Measurements from ENCODE around the gene ACAP2.
"Not testable (repeated sequence)": the region's sequence is repeated elsewhere in the genome, so short reads cannot be mapped to it uniquely, and the experiment has no call there.

Gene ACAP2

DNA sequence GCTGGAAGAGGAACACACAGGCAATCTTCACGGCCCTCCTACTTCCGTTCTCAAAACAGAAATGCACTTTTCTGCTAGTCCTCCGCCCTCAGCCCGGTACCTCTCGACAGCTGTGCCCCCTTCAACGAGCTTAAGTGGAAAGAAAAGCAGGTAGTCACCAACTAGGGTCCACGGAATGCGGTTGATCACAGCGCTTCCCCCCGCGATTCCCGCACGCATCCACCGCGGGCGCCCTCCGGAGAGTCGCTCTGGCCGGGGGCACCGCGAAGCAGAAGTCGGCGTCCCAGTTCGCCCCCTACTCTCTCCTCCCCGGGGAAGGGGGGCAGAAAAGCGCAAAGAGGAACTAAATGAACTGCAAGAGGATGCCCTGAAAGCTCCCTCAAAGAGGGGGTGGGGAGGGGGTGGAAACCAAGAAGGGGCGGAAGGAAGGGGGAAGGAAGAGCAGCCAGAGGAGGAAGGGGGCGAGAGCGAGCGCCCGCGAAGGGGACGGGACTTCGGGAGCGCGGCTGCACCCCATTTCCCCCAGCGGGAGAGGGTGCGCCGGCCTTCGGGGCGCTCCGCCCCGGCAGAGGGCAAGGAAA lies 738 bp downstream of the ACAP2 start:
- DNase-seq: no peak

- no peak for DNase-seq
Measured at GRCh38 chr3:195441476-195441991, 1.3 kb downstream of the ACAP2 start.

DNA sequence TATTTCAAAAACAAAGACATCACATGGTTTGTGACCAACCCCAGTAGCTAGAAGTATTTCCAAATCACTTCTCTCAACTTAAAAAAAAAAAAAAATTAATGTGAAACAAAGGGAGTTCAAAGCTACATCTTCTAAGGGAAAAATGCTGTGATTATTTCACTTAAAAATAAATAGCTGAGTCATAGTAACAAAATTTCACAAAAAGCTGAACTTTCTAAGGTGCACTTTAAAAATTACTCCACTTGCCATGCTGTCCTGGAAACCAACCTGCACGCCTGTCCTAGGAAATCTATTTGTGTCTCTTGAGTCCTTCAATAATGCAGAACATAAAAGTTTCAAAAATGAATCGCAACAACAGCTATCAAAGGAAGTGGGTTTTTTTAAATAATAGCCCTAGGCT lies 1.8 kb downstream of the ACAP2 start:
- no peak for DNase-seq

DNA sequence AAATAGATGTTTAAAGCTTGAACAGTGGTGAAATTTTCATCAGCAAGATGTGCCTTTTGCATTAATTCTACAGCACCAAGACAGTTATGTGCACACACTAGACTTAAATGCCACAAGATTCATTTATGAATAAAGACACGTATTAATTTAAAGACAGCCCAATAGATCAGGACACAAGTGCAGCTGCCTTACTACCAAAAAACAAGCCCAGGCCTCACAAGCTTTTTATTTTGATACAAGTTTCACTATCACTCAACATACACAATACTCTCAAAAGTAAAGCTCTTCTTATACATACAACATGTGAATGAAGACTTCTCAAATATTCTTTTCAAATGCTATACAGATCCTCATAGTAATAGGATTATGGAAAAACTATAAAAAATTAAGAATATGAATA lies 2.4 kb downstream of the ACAP2 start:
- DNase-seq: no peak

DNA sequence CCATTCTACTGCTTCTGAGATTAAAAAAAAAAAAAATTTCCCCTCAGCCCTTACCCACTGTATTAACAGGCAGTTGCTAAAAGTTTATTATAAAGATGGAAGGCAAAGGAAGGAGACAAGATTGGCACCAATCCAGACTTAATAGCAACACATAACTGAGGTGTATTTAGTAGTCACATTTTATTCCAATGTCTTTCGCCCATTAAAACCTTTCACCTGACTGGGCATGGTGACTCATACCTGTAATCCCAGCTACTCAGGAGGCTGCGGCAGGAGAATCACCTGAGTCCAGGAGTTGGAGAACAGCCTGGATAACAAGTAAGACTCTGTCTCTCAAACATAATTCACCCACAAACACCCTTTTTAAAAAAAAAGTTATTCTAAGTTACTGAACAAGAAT lies 4.4 kb downstream of the ACAP2 start:
- no peak for DNase-seq

DNA sequence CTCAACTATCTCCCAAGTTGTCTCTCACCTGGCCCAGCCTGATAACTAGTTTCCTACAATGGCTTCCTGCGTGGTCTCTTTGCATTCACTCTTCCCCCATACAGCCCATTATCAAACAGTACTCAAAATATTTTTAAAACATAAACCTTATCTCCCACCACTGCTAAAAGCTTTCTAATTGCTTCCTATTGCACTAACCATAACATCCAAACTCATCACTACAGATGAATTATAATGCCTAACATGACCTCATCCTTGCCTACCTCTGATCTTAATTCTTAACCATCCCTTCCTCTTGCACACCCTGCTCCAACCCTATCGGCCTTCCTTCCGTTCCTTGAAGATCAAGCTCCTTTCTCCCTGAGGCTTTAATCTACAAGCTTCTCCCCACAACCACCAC lies 17.0 kb downstream of the ACAP2 start:
- DNase-seq: no peak

GRCh38 chr3:195423818-195424217 lies 19.0 kb downstream of the ACAP2 start:
- DNase-seq: no peak

DNA sequence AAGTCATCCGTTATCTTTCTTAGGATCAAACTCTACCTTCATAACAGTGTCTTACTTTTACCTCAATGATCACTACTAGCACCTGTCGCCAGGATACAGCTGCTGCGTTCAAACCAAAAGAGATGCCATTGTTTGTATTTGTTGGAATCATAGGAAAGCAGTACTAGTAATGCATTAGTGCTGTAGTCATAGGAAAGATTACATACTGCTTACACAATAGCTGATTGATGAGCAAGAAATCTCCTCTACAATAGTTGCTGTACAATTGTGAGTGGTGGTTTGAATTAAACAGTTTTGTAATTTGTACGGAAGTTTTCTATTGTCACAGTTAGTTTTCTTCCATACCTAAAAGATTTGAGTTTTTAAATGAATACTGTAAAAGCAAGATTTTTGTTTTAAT lies 21.4 kb downstream of the ACAP2 start:
- no peak for DNase-seq

DNA sequence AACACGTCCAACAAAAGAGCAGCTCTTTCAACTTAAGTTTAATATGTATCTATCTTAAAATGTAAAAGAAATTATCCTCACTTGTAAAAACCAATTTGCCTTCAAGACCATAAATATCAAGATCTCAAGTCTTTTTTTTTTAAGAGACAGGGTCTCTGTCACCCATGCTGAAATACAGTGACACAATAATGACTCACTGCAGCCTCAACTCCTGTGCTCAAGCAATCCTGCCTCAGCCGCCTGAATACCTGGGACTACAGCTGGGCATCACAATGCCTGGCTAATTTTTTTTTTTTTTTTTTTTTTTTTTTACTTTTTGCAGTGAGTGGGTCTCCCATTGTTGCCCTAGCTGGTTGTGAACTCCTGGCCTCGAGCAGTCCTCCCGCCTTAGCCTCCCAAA lies 26.0 kb downstream of the ACAP2 start:
- DNase-seq: no peak

DNA sequence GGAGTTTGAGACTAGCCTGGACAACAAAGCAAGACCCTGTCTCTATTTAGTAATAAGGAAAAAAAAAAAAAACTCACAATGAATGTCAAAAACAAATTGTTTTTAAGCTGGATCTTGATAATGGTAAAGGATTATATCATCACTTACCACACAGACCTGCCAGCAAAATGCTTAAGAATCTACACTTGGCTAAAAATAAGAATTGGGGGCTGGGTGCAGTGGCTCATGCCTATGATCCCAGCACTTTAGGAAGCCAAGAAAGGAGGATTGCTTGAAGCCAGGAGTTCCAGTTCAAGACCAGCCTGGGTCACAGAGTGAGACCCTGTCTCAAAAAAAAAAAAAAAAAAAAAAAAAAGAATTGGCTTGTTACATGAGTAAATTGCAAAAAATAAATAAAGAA lies 31.0 kb downstream of the ACAP2 start:
- DNase-seq: no peak

DNA sequence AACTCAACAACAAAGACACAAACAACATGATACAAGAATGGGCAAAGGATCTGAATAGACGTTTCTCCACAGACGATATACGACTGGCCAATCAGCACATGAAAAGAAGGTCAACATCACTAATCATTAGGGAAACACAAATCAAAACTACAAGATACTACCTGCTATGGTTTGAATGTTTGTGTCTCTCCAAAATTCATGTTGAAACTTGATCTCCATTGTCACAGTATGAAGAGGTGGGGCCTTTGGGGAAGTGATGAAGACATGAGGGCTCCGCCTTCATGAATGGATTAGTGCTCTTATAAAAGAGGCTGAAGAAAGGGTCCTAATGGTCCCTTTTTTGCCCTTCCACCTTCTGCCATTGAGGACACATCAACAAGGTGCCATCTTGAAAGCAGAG lies 32.3 kb downstream of the ACAP2 start:
- no peak for DNase-seq

GRCh38 chr3:195407531-195408409 lies 35.0 kb downstream of the ACAP2 start:
- DNase-seq: no peak

GRCh38 chr3:195405651-195406050 lies 37.2 kb downstream of the ACAP2 start:
- no peak for DNase-seq

GRCh38 chr3:195403841-195404408 lies 38.9 kb downstream of the ACAP2 start:
- no peak for DNase-seq

- no peak for DNase-seq
Measured at GRCh38 chr3:195403244-195403643, 39.6 kb downstream of the ACAP2 start.

GRCh38 chr3:195401943-195402342 lies 40.9 kb downstream of the ACAP2 start:
- no peak for DNase-seq

DNA sequence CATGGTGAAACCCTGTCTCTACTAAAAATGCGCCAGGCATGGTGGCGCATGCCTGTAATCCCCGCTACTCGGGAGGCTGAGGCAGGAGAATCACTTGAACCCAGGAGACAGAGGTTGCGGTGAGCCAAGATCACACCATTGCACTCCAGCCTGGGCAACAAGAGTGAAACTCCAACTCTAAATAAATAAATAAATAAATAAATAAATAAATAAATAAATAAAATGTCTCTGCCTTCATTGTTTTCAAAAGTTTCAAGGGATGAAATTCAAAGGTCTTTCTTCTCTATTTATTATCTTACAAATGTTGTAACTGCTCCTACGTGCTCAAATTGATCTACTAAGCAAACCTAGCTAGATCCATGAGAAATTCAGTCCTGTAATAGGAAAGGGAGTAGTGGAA lies 44.4 kb downstream of the ACAP2 start:
- not testable (repeated sequence) for DNase-seq

DNA sequence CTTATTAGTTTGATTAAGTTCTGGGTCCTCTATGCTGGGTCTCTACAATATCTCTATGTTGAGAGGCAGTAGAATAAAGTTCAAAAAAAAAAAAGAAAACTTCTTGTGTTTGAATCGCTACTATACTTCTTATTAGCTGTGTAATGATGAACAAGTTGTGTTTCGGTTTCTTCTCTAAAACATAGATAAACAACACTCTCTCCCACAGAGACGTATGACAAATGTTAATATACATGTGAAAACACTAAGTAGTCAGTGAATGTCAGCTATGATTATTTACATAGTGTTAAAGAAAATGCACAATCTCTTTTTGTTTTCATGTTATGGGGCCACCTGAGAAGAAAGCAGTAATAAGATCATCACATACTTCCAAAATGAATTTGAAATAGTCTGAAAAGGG lies 45.3 kb downstream of the ACAP2 start:
- DNase-seq: no peak

DNA sequence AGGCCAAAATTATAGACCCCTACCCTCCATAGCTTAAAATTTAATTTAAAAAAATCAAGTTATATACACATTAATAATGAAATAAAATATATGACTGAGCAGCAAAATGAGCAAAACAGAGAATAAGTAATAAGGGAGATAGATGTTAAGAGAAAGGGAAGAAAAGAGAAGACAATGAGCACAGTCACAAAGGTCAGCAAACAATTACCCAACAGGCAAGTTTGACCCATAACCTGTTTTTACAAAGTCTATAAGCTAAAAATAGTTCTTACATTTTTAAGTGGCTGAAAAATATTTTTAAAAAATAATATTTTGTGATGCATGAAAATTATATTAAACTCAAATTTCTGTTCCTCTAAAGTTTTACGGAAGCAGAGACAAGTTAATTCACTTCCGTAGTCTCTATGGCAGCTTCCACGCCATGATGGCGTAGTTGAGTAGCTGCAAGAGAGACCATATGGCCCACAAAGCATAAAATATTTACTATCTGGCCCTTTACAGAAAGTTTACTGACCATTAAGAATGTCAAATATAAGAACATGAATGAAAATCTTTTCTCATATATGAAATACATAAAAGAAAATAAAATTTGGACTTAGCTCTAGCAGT lies 47.5 kb downstream of the ACAP2 start:
- no peak for DNase-seq

DNA sequence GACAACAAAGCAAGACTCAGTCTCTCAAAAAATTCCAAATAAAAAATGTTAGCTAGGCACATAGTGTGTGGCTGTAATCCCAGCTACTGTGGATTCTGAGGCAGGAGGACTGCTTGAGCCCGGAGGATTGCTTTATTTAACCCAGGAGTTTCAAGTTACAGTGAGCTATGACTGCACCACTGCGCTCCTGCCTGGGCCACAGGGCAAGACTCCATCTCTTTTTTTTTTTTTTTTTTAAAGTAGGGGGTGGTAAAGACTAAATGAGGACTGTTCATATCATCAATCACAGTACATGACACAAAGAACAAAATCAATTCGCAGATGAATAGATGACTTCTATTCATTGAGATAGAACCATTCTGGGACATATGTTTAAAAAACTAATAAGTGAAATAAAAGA lies 48.1 kb downstream of the ACAP2 start:
- DNase-seq: no peak

DNA sequence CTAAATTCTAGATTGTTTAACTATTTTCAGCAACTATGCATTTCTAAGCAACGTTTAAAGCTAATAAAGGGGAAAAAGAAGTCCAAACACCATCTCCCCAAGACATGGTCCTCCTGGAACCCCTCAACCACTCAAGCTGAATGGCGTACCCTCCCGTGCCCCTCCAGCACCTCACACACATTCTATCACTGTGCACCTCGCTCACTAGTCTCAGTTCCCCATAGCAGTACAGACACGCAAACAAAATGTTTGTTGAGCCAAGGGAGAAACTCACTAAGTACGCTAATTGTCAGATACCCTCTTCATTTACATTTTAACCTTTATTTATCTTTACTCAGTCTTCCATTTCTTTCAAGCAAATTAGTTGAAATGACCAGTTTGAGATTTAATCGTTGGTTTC lies 48.8 kb downstream of the ACAP2 start:
- DNase-seq: no peak

- DNase-seq: no peak
Measured at GRCh38 chr3:195388380-195388779, 54.4 kb downstream of the ACAP2 start.

- no peak for DNase-seq
Measured at GRCh38 chr3:195386739-195387138, 56.1 kb downstream of the ACAP2 start.

GRCh38 chr3:195385526-195385925 lies 57.3 kb downstream of the ACAP2 start:
- DNase-seq: no peak
